D721Med (cell line): ENCODE data around the gene TMEM100.
"Not testable (repeated sequence)": the region's sequence is repeated elsewhere in the genome, so short reads cannot be mapped to it uniquely, and the experiment has no call there.

Experiments used
- DNase-seq: peaks from one replicate; pipeline ENCODE4 v3.0.0; 2011; ENCODE audit warnings: low spot score; ENCODE audit not compliant: insufficient read length
- FAIRE-seq: peaks from 2 replicates; lab custom pipeline; 2011; peaks lifted over from hg19 to GRCh38; lab: Jason Lieb, UNC
- TF ChIP-seq, protein P1 (sequence below): IDR thresholded peaks from 2 replicates; pipeline ENCODE4 v1.5.1; 2012; ENCODE audit warnings: mild to moderate bottlenecking, control low read depth; ENCODE audit not compliant: insufficient read depth; ENCODE audit errors: missing control alignments

Gene TMEM100

DNA sequence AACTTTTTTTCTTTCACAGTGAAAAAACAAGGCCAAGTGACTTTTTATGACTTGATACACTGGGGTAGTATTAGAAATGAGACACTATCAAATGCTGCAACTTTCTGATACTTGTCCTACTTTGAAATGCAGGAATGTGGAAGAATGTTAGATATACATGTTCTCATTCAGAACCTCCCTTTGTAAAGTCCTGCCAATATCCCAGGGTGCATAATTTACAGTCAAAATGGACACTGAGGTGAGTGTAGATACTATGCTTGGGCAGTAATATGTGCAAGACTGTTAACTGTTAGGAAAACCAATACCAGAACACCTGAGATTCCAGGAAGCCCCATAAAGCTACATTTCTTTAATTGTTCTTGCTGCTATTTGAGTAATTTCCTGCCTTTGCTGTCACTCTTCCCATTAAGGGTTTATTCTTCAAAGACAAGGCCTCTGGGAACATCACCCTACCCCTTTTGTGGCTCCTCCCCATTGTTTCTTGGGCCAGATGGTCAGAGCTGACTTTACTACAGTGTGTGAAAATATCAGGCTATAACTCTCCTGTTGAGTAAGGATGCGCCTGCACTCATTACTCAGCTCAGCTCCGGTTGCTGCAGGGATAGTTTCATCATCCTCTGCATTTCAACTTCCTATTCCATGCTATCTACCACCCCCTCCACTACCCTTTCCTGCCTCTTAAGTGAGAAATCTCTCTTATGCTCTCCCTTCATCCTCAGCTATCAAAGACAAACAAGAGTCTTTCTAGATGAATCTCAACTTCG, 48.7 kb downstream of the TMEM100 start:
- TF ChIP-seq, protein P1, sequence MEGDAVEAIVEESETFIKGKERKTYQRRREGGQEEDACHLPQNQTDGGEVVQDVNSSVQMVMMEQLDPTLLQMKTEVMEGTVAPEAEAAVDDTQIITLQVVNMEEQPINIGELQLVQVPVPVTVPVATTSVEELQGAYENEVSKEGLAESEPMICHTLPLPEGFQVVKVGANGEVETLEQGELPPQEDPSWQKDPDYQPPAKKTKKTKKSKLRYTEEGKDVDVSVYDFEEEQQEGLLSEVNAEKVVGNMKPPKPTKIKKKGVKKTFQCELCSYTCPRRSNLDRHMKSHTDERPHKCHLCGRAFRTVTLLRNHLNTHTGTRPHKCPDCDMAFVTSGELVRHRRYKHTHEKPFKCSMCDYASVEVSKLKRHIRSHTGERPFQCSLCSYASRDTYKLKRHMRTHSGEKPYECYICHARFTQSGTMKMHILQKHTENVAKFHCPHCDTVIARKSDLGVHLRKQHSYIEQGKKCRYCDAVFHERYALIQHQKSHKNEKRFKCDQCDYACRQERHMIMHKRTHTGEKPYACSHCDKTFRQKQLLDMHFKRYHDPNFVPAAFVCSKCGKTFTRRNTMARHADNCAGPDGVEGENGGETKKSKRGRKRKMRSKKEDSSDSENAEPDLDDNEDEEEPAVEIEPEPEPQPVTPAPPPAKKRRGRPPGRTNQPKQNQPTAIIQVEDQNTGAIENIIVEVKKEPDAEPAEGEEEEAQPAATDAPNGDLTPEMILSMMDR = no peak
- DNase-seq = no peak
- no peak for FAIRE-seq

DNA sequence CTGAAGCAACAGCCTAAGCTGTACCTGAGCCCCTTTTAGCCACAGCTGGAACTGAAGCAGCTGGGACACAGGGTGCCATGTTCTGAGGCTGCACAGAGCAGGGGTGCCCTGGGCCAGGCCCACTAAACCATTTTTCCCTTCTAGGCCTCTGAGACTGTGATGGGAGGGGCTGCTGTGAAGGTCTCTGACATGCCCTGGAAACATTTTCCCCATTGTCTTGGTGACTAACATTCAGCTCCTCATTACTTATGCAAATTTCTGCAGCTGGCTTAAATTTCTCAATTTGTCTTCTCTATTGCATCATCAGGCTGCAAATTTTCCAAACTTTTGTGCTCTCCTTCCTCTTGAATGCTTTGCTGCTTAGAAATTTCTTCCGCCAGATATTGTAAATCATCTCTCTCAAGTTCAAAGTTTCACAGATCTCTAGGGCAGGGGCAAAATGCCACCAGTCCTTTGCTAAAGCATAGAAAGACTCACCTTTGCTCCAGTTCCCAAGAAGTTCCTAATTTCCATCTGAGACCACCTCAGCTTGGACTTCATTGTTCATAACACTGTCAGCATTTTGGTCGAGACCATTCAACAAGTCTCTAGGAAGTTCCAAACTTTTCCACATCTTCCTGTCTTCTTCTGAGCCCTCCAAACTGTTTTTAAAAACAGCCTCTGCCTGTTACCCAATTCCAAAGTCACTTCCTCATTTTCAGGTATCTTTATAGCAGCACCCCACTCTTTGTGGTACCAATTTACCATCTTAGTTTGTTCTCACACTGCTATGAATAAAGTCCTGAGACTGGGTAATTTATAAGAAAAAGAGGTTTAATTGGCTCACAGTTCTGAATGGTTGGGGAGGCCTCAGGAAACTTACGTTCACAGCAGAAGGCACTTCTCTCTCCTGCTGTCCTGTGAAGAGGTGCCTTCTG, 49.8 kb downstream of the TMEM100 start:
- no peak for DNase-seq
- TF ChIP-seq, protein P1 = no peak
- FAIRE-seq = no peak

DNA sequence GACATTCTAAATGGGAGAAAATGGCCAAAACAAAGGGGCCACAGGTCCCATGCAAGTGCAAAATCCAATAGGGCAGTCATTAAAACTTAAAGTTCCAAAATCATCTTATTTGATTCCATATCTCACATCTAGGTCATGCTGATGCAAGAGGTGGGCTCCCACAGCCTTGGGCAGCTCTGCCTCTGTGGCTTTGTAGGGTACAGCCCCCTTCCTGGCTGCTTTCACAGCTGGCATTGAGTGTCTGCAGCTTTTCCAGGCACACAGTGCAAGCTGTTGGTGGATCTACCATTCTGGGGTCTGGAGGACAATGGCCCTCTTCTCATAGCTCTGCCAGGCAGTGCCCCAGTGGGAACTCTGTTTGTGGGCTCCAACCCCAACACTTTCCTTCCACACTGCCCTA, 50.7 kb downstream of the TMEM100 start:
- not testable (repeated sequence) for DNase-seq, FAIRE-seq
